Activated gamma-delta T cell treated with Interleukin-2 at 50 U/mL for 16 hours (primary cell): ENCODE data around the gene HOXD8.

Experiments
- DNase-seq: peaks from one replicate; pipeline ENCODE4 v3.0.0-alpha.2; 2020

Gene HOXD8

GRCh38 chr2:176148751-176149421, 19.4 kb downstream of the HOXD8 start:
- no peak for DNase-seq

DNA sequence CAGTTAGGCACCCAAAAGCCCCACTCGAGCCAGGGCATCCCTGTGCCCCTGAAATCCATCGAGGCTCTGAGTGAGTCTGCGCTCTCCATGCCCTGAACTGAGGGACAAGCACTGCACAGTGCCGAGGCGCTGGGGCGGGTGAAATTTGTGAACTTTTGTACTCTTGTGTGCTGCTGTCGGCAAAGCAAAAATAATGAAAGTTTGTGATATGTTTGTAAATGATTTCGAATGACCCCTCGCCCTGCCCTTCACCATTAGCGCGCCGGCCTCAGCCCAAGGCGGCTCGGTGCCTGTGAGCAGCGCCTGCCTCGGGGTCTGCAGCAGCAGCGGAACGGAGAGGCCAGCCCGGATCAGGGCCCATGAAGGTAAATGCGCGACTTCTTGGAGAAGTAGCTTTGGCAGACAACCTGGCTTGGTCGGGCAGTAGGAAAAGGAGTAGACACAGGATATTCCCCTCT, 20.0 kb downstream of the HOXD8 start:
- DNase-seq, result no peak

GRCh38 chr2:176149939-176150583, 20.6 kb downstream of the HOXD8 start:
- no peak for DNase-seq

- DNase-seq, result no peak
These were observed 21.3 kb downstream of the HOXD8 start for GRCh38 chr2:176150584-176151441.

- DNase-seq, result no peak
These were observed 22.2 kb downstream of the HOXD8 start, which contains the start of gene HOXD4 for GRCh38 chr2:176151442-176152287. TSS of gene HOXD4 (plus strand) at chr2:176151550. CDS start at chr2:176151634, 84 bp downstream.

- no peak for DNase-seq
These were observed 23.1 kb downstream of the HOXD8 start for GRCh38 chr2:176152350-176153181.

DNA sequence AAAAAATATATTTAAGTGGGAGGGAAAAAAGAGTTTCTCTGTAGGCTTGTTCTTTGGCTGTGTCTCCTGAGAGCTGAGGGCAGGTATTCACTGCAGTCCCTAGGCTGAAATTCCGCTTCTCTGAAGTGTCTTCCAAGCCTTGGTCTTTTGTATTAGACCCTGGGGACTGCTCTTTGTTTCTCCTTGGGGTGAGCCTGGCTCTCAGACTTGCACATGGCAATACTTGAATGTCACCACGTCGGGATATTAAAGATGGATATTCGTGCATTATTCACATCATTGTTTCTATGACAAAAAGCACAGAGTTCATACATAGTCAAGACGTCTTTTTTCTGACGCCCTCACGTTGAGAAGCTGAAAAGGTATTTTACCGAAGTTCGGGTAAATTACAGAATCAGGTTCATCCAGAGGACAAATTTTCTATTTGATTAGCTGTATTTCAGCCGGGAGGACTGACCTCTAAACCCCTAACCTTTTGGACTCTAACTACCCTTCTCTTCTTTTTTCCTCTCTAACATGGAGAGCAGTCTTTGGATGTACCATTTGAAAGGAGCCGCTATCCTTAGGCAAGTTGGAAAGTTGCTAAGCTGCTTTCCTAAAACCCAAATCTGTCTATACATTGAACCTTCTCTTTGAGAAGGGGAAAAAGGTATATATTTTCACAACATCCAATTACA, 25.2 kb downstream of the HOXD8 start:
- no peak for DNase-seq

DNA sequence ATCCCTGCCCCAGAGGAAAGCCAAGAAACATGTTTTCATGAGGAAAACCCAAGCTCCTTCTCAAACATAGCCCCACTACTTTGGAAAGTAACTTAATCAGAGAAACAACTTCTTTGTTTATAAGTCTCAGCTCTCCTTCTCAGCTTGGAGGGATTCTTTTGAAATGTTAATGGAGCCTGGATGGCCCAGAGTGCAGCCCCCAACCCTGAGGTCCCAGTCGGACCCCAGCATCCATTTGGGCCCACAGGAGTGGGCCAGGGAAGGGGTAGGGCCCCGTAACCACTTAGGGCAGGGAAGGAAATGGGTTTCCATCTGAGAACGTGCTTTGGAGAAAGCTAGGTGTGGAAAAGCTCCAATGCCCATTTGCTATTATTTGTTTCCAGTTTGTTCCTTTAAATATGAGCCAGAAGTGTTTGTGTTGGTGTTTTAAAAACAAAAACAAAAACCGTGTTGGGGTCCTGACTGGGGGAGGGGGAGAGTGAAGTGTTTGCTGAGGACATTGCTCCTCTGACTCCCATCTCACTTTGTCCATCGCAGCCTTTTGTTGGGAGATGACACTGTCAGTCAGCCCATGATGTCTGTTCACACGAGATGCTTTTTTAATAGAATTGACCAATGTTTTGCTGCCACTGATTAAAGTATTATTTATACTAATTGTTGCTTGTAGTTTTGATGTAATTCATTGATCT, 26.0 kb downstream of the HOXD8 start:
- DNase-seq, result no peak

DNA sequence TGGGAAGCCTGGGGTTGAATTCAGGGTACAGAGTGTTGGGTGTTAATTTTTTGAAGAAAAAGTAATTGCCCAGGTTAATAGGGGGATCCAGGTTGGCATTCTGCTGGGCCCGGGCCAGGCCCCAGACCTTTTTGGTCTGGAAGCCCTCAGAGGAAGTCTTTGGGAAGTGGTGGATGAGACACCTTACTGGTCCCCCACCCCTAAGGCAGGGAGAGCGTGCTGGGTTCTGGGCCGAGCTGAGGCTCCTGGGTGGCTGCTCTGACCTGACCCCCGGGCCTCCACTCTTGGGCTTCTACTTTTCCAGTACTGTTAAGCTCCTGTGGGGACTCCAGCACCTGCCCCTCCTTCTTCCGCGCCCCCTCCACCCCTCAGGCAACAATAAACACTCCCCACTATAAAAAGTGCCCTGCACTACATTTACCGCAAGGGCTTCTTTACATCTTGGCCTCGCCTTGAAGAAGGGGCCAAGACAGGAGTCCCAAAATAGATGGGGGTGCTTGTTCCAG, 26.8 kb downstream of the HOXD8 start:
- no peak for DNase-seq

- no peak for DNase-seq
These were observed 27.4 kb downstream of the HOXD8 start, which contains the start of gene HOXD3 for GRCh38 chr2:176156807-176157498. TSS of gene HOXD3 (plus strand) at chr2:176157307. CDS start at chr2:176169115, 11,808 bp downstream.

DNA sequence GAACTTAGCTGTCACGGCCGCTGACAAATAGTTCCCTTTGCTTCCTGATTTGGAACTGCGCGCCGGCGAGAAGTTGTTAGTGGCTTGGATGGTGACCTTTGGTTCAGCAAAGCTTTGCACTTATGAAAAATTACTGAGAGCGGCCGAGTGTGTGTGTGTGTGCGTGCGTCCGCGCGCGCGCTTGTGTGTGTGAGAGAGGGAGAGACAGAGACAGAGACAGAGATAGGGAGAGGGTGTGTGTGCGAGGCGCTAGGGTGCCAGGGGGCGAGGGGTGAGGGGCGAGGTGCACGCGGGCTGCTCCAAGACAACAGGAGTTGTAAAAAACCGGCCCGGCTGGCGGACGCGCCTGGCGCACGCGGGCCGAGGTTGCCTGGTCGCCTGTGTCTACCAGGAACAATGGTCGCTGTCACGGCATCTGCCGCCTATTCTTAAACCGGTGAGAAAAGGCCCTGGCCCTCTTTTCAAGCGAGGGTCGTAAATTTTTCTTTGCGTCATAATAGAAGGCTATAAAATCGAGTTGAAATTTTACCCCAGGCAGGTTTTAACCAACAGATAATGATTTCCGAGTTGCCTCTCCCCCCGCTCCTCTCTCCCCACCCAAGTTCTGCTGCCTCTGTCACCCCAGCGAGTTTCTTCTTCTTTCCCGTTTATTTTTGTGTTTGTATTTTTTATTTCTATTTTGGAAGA, 28.1 kb downstream of the HOXD8 start:
- DNase-seq, result no peak

DNA sequence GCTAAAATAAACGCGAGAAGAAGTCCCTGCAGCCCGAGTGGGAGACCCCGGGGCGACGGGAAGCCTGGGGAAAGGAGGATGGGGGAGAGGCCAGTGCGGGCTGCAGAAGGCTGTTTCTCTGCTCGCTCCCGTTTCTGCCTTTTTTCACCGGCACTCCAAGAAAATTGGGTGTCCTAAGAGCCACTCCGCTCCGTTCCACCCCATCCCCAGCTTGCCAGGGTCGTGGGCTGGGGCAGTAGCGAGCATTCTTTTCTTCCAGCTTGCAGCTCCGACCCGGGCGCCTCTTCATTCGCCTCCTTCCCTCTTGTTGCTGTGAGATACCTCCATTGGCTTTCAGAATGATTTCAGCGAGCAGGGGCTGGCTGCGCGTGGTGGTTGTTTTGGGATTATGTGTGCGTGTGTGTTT, 28.7 kb downstream of the HOXD8 start:
- DNase-seq, result no peak

DNA sequence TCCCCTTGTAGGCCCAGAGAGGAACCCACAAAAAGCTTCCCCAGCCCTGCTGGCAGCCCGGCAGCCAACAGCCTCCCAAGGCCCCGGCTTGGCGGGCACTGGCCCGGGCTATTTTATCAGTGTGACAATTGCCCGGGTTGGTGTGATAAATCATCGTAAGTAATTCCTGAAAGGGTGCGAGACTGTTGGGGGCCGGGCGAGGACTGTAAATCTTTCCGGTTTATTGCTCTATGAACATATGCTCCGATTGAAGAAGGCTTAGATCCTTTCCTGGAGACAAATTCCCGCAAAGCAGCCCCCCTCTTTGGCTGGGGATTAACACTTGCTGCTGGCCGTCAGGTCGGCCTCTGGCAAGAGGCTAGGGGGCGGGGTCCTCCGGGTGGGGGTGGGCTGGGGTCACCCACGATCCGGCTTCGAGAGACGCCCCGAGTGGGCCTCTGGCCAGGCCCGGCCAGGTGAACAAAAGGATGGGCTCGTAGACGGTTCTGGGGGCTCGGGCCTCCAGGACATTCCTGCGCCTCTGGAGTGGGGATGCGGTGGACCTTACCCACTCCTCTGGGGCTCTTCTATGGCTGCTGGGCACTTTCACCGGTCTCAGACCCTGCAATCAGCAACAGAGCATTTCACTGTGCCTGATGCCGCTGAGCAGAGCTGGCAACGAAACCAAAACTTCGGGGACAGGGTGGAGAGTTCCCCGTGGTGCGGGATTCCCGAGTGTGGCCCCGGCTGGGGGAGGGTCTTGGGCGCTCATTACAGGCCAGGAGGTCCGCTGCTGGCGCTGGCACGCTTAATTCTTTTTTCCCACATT, 29.6 kb downstream of the HOXD8 start:
- DNase-seq, result no peak

GRCh38 chr2:176159663-176160250, 30.3 kb downstream of the HOXD8 start:
- no peak for DNase-seq

- no peak for DNase-seq
These were observed 30.9 kb downstream of the HOXD8 start for GRCh38 chr2:176160251-176160985.

DNA sequence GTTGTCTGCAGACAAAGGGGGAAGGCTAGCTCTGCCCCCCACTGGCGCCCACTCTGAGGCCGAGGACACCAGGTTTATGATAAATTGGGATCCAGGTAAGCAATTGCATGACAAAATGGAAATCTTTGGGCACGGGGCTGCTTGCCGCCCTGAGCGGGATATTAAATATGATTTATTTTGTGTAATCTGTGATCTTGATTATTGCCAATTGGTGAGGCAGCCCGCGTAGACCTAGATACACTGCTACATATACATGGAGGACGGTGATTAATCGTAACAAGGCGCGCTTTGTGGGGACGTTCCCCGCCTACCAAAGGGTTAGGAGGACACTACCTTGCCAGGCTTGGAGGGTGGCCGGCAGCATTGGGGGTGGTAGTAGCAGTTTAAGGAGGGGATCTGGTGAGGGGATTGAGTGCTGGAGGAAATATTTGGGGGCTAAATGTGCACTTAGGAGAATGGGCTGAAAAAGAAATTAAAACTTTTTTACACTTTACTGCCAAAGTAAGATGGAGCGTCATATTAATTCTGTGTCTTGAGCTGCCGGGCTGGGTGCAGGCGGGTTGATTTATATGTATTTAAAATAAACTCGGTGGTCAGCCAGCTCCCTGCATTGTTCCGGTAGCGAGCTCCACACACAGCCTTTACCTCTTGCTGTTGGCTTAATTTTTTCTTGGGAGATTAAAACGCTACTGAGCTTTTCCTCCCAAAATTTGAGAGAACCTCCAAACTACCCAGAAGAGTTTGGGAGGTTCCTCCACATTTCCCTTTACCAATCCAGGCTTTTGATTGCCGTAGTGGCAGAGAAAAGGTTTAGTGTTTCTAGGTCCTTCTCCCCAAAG, 31.7 kb downstream of the HOXD8 start:
- DNase-seq, result no peak
